ENCODE results near the gene ZNF605. TPM values are rescaled to one million over a fixed set of nuclear protein-coding genes. Genes with fewer than 3 reads are reported as not detected.

The ZNF605 gene
- total and polyA plus RNA-seq, 9 of the 15 experiments (the other 6 are each of a cell fraction or from before 2014, with no cell fraction given): 0.45 to 1.1 (median 0.68) TPM

- TF ChIP-seq ZNF280A (IDR thresholded peaks at IDR 0.05; ENCODE audit: low read depth, partially characterized antibody): no peak
- no peak for TF ChIP-seq IRF1 (CRISPR knock-in tag; IDR thresholded peaks at IDR 0.05; ENCODE audit: borderline replicate concordance)
- TF ChIP-seq ATF2 (CRISPR knock-in tag; IDR thresholded peaks at IDR 0.05): no peak
- no peak for TF ChIP-seq HMGXB4 (CRISPR knock-in tag; IDR thresholded peaks at IDR 0.05)
- no peak for TF ChIP-seq FOXJ3 (CRISPR knock-in tag; IDR thresholded peaks at IDR 0.05)
- TF ChIP-seq HDAC2 (IDR thresholded peaks at IDR 0.05): 0 out of 2 replicates have a peak, but pooled peaks have one; percentile 51
- TF ChIP-seq NR3C1 (CRISPR knock-in tag; IDR thresholded peaks at IDR 0.05): no peak
- TF ChIP-seq ZNF57 (CRISPR knock-in tag; IDR thresholded peaks at IDR 0.05): no peak
- no peak for TF ChIP-seq ID3 (CRISPR knock-in tag; IDR thresholded peaks at IDR 0.05)
- TF ChIP-seq ID3 (tag; IDR thresholded peaks at IDR 0.05): no peak
- TF ChIP-seq U2AF1 (optimal IDR thresholded peaks at IDR 0.05; ENCODE audit: low read depth, low read length): no peak
- no peak for TF ChIP-seq GTF2F1 (IDR thresholded peaks at IDR 0.05; ENCODE audit: low read depth, low read length)
- no peak for TF ChIP-seq ZFP36 (IDR thresholded peaks at IDR 0.05; ENCODE audit: low read depth, low read length, partially characterized antibody)
- peak; percentile 67; the same call in 1 of the 2 replicates for TF ChIP-seq GATA2 (CRISPR knock-in tag; IDR thresholded peaks at IDR 0.05)
- TF ChIP-seq TFAP4 (CRISPR knock-in tag; IDR thresholded peaks at IDR 0.05; ENCODE audit: borderline replicate concordance): peak; percentile 93
- no peak for TF ChIP-seq FOXM1 (IDR thresholded peaks at IDR 0.05; ENCODE audit: low read depth)
- 0 out of 2 replicates have a peak, but pooled peaks have one; percentile 34 for TF ChIP-seq FOXM1 (CRISPR knock-in tag; IDR thresholded peaks at IDR 0.05; ENCODE audit: low read depth)
- no peak for TF ChIP-seq SLC30A9 (CRISPR knock-in tag; IDR thresholded peaks at IDR 0.05)
- TF ChIP-seq ZNF644 (tag; IDR thresholded peaks at IDR 0.05; ENCODE audit: low read depth): peak; percentile 78; the same call in 1 of the 2 replicates
- TF ChIP-seq ZNF584 (CRISPR knock-in tag; IDR thresholded peaks at IDR 0.05; ENCODE audit: low read depth): no peak
- no peak for TF ChIP-seq ZNF133 (CRISPR knock-in tag; IDR thresholded peaks at IDR 0.05)
Measured at GRCh38 chr12:132986001-132986884, 30.1 kb upstream of the ZNF605 start, which contains the start of gene ZNF26 (continued).
